ENCODE data around the gene ZNF613. TPM values are rescaled to one million over a fixed set of nuclear protein-coding genes. Genes with fewer than 3 reads are reported as not detected.
"Not testable (repeated sequence)": the region's sequence is repeated elsewhere in the genome, so short reads cannot be mapped to it uniquely, and the experiment has no call there.

The ZNF613 gene
- total RNA-seq, 4 donors from 2014 or later: 6.0 to 62.8 (median 15.8) TPM

GRCh38 chr19:51944798-51945552, 17.7 kb downstream of the ZNF613 start:
- intact Hi-C loops (cut with DNase I; ENCODE audit: low total_unique reads): no loop called here
- H3K4me1 ChIP-seq: no peaks in the 10 kb centered on the region
- DNase-seq: no peak
- peaks cover 16 to 63% (median 43%) of the 10 kb centered on the region in 4 donors for H3K36me3 ChIP-seq
- H3K9me3 ChIP-seq: peaks cover 94 to 97% of the 10 kb centered on the region in 2 donors
- WGBS, 2 donors (ENCODE audit: low coverage in 1 of 2): 96 to 100% methylated on average over 5 to 7 of the region's 7 CpGs
- H3K27ac ChIP-seq: no peak overlapping the region
- no peaks in the 10 kb centered on the region for H3K27me3 ChIP-seq
- in situ Hi-C loops (cut with MboI; ENCODE audit: low pct_ligation_motif_present in 1 of 4, low pct_unique_long_range_greater_than_20kb in 1 of 4, low sequenced_read_pairs in 3 of 4): no loop called here
- TF ChIP-seq EP300 (IDR thresholded peaks at IDR 0.05; ENCODE audit: low read depth) (no peak), POLR2AphosphoS5 (IDR thresholded peaks at IDR 0.05) (no peak), POLR2A (IDR thresholded peaks at IDR 0.05) (no peak), CTCF (IDR thresholded peaks at IDR 0.05) (no peak)
- no peak overlapping the region for H3K4me3 ChIP-seq

GRCh38 chr19:51946602-51947001, 19.3 kb downstream of the ZNF613 start:
- Histone ChIP-seq H3K27ac (no peak overlapping the region), H3K36me3 (peaks cover 13 to 47% (median 33%) of the 10 kb centered on the region in 4 donors), H3K9me3 (peaks cover 89 to 90% of the 10 kb centered on the region in 2 donors), H3K4me1 (no peaks in the 10 kb centered on the region), H3K27me3 (no peaks in the 10 kb centered on the region), H3K4me3 (no peak overlapping the region)
- no peak for DNase-seq
- in situ Hi-C loops (cut with MboI; ENCODE audit: low pct_ligation_motif_present in 1 of 4, low pct_unique_long_range_greater_than_20kb in 1 of 4, low sequenced_read_pairs in 3 of 4) (no loop called here), intact Hi-C loops (cut with DNase I; ENCODE audit: low total_unique reads) (no loop called here)
- TF ChIP-seq POLR2A (IDR thresholded peaks at IDR 0.05) (no peak), EP300 (IDR thresholded peaks at IDR 0.05; ENCODE audit: low read depth) (no peak), CTCF (IDR thresholded peaks at IDR 0.05) (no peak), POLR2AphosphoS5 (IDR thresholded peaks at IDR 0.05) (no peak)
- 86 to 91% methylated on average over 1 of the region's 1 CpG for WGBS, 2 donors (ENCODE audit: low coverage in 1 of 2)

- no peak for DNase-seq
- in situ Hi-C loops (cut with MboI; ENCODE audit: low pct_ligation_motif_present in 1 of 4, low pct_unique_long_range_greater_than_20kb in 1 of 4, low sequenced_read_pairs in 3 of 4): no loop called here
- Histone ChIP-seq H3K9me3 (peaks cover 76 to 81% of the 10 kb centered on the region in 2 donors), H3K4me3 (no peak overlapping the region), H3K4me1 (no peaks in the 10 kb centered on the region), H3K27ac (no peak overlapping the region), H3K36me3 (peaks cover 2 to 23% (median 14%) of the 10 kb centered on the region in 4 donors), H3K27me3 (no peaks in the 10 kb centered on the region)
- 51% methylated on average over 25 of the region's 25 CpGs; no CpG with 5 or more reads in 1 of the 2 donors for WGBS, 2 donors (ENCODE audit: low coverage in 1 of 2)
- intact Hi-C loops (cut with DNase I; ENCODE audit: low total_unique reads): no loop called here
- TF ChIP-seq CTCF (IDR thresholded peaks at IDR 0.05) (no peak), EP300 (IDR thresholded peaks at IDR 0.05; ENCODE audit: low read depth) (no peak)
Measured at GRCh38 chr19:51948975-51949374, 21.7 kb downstream of the ZNF613 start.

GRCh38 chr19:51957846-51958245, 30.6 kb downstream of the ZNF613 start:
- H3K36me3 ChIP-seq; H3K27me3 ChIP-seq; intact Hi-C loops (cut with DNase I; ENCODE audit: low total_unique reads); in situ Hi-C loops (cut with MboI; ENCODE audit: low pct_ligation_motif_present in 1 of 4, low pct_unique_long_range_greater_than_20kb in 1 of 4, low sequenced_read_pairs in 3 of 4); H3K4me3 ChIP-seq; DNase-seq; H3K4me1 ChIP-seq; H3K27ac ChIP-seq: not testable (repeated sequence)
- peaks cover 38 to 58% of the 10 kb centered on the region in 2 donors for H3K9me3 ChIP-seq
- 66 to 85% methylated on average over 1 to 4 of the region's 4 CpGs for WGBS, 2 donors (ENCODE audit: low coverage in 1 of 2)
